Activated T-cell treated with anti-CD3 and anti-CD28 coated beads for 48 hours (primary cell): Measurements from ENCODE around the gene ALG3.

Source experiments
- DNase-seq: peaks from one replicate; pipeline ENCODE4 v3.0.0-alpha.2; 2020; ENCODE audit warnings: low read depth

ALG3 gene

DNA sequence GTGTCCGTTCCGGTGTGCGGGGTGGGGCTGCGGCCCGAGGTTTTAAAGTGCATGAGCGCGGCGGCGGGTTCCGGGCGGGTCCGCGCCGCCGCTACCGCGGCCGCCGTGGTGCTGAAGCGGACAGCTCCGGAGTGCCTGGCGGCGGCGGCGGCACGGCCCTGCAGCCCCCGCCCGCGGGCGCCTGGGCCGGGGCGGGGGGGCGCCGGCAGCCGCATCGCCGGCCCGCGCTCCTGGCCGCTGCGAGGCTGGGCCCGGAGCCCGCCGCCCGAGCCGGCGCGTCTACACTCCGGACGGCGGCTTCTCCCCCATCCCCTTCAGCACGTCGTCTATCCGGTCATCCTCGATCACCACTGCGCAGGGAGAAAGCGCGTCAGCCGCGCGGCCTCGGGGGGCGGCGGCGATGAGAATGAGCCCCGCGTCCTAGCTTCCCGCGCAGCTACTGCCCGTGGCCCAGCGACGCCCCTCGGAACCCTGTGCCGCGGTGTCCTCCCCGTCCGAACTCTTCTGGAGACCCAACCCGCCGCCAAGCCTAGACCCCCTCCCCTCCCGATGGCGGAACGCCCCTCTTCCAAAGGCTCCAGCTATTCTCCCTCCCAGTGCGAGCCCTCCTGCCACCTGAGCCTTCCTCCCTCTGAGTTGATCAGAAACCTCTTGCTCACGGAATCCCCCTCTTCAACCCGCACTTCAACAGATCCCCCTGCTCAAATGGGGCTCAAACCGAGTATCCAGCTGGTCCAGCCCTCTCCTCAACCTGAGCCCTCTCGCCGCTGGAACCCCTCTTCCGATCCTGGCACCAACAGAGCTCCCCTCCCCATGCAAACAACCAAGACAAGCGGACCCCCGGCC lies 11.3 kb upstream of the ALG3 start:
- DNase-seq: no peak

DNA sequence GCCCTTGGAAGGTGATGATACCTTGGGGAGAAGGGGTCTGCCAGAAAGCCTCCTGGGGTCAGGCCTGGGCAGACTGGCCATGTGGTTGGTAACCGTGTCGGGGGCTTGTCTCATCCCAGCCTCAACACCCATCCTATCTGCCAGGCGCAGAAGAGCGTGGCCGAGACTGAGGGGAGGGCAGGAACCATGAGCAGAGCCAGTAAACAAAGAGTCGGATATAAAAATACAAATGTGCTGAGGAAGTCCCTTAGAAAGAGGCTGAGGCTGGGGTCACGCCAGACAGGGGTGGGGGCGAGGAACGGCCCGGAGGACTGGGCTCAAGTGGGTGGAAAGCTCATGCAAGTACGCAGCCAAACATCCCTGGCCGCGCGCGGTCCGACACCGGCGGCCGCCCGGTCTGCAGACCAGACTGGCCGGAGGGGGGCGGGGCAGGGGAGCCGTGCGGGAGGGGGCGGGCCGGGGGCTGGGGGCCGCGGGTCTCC lies 10.7 kb upstream of the ALG3 start:
- no peak for DNase-seq

DNA sequence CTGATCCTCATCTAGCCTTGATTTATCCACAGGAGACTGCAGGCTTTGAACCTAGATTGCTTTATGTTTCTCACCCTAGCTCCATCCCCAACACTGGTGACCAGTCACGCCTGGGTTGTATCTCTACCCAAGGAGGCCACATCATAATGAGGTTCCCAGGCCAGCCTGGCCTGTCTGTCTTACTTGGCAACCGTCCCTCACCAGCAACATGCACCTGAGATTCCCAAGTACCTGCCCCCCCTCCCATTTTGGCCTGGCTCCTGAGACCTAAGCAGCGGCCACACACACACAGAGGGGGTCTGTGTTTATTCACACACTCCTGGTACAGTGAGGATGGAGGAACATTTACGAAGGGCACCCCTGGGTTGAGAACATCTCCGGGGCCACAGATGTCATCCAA lies 10.2 kb upstream of the ALG3 start:
- no peak for DNase-seq

DNA sequence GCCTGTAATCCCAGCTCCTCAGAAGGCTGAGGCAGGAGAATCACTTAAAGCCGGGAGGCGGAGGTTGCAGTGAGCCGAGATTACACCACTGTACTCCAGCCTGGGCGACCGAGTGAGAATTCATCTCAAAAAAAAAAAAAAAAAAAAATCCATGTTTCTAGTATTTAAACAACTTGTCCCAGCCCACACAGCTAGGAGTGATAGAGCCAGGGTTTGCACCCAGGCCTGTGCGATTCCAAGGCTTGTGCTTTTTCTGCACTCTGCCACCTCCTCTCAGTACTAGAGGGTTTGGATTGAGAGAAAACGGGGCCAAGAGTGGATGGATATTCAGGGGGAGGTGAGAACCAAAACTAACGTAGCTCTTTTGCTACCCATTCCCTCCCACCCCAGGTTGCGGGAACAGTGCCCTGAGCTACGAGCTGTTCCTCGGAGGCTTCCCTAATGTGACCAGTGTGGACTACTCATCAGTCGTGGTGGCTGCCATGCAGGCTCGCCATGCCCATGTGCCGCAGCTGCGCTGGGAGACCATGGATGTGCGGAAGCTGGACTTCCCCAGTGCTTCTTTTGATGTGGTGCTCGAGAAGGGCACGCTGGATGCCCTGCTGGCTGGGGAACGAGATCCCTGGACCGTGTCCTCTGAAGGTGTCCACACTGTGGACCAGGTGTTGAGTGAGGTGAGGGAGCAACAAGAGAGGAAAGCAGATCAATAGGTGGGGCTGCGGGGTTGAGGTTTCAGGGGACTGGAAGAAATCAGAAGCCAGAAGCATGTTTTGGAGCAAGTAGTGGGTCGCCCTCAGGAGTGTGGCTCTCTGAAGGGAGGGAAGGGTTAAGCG lies 8.5 kb upstream of the ALG3 start:
- DNase-seq: no peak

DNA sequence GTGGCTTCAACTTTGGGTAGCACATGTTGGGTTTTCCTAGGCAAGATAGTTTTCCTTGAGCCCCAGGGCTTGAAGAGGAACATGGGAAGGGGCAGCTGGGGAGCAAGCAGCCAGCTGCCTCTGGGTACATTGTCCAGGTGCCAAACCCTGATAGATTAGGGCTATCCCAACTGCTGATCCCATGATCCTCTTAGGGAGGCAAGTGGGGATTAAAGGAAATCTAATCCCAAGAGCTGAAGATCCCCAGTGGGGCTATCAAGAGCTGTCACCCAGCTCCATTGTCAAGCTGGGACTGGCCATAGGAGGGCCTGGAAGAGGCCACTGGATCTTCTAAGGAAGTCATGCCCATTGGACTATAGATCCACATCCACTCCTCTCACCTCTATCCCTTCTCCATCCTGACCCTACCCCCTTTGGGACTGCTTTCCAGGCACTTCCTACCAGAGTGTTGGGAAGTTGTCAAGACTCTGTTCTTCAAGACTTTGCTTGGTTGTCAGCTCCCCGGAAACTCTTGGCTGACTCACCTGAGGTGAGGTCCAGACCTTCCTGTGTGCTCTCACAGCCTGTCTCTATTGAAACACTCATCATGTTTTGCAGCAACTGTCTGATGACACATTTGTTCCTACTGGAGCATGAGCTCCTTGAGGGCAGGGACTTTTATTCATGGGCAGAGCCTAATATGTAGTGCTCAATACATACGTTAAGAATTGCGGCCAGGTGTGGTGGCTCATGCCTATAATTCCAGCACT lies 6.7 kb upstream of the ALG3 start:
- no peak for DNase-seq

DNA sequence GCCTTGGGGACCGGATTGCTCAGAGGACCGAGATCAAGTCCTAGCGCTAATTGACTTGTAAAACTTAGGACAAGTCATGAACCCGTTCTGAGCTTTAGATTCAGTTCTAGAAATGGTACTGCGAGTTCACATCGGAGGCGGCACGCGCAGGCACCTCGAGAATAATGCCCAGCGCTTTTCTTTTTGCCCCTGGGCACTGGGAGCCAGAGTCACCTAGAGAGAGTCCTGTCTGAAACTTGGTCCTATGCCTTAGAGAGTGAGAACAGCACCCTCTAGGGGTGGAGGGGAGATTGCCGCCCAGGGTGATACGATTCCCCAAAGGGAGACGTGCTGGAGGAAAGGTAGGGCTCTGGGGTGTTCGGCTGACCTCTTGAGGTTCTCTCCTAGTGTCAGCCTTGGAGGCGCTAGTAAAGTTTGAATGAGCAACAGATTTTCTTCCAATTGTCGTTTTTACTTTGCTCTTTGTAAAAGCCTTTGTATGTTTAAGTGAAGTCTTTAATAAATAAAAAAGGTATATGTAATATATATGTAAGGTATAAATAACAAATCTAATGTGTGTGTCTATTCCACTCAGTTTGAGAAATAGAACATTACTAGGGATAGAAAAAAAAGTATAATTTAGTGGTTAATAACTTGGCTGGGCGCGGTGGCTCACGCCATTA lies 1.5 kb upstream of the ALG3 start:
- peak; percentile 87 for DNase-seq

DNA sequence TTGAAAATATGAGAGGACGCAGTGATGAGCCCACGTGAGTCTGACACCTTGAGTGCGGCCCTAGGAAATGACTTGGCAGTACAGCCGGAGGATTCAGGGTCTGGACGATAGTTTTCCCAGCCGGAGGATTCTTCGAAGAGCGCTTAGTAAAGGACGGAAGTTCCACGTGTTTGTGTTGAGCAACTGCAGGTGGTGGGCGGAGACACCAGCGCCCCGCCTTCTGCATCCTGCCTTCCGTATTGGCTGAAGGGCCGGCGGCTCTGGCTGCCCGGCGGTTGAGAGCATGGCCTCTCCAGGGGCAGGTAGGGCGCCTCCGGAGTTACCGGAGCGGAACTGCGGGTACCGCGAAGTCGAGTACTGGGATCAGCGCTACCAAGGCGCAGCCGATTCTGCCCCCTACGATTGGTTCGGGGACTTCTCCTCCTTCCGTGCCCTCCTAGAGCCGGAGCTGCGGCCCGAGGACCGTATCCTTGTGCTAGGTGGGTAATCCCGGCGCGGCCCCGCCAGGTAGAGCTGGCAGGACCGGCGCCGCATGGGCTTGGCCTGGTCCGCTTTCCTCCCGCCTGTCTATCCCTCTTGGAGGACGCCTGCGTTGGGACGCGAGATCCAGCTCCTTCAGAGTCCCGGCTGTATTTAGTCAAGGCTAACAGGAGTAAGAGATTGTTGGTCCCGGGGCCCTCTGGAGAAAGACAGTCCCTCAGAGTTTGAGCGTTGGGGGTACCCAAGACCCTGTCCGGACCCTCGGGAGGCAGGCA lies 827 bp upstream of the ALG3 start, which contains the start of gene EEF1AKMT4:
TSS of gene EEF1AKMT4 (plus strand) at position 261 of the 755 bp plus-strand sequence. CDS start at position 284, 23 bp downstream.
- DNase-seq: peak; percentile 95

DNA sequence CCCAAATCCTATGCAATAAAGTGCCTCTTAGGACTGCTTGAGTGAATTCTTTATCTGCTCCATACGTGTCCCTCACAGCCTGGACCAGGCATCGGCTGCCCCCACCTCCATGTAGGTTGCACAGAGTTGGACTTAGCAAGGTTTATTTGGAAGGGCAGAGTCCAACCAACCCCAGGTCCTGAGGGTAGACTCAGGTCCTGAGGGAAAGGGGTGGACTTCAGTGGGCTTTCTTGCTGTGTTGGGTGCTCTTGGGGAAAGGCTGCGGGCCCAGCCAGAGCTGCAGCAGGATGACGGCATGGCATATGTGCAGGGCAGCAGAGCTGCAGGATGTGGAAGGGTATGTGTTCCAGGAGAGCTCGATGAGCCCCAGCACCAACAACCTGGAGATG lies 6.5 kb downstream of the ALG3 start:
- DNase-seq: no peak

DNA sequence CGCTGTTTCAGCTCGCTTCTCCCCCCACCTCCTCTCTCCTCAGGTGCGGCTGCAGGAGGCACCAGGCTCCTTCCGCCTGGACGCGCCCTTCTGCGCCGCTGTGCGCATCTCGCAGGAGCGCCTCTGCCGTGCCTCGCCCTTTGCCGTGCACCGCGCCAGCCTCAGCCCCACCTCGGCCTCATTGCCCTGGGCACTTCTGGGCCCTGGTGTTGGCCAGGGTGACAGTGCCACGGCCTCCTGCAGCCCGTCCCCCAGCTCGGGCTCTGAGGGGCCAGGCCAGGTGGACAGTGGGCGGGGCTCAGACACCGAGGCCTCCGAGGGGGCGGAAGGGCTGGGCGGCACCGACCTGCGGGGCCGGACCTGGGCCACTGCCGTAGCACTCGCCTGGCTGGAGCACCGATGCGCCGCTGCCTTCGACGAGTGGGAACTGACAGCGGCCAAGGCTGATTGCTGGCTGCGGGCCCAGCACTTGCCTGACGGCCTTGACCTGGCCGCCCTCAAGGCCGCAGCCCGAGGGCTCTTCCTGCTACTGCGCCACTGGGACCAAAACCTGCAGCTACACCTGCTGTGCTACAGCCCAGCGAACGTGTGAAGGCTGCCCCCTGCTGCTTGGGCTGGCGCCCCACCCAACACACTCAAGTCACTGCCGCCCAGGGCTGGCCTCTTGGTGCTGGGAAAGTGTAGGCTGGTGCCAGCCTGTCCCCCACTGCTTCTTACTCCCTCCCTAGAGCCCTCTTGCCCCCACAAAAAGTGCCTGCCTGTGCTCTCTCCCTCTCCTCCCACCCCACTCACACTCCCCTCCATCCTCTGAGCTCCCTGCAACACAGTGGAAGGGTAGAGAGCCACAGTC lies 7.1 kb downstream of the ALG3 start:
- DNase-seq: no peak

DNA sequence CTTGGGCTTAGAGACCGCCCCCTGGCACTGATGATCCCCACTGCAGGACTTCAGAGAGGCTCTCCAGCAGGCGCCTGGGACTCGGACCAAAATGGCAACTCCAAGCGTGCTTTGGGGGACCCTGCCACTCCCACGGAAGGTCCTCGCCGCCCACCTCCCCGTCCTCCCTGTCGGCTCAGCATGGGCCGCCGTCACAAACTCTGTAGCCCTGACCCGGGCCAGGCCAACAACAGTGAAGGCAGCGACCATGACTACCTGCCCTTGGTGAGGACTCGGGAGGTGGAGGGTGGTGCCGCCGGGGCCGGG lies 7.7 kb downstream of the ALG3 start:
- DNase-seq: no peak

DNA sequence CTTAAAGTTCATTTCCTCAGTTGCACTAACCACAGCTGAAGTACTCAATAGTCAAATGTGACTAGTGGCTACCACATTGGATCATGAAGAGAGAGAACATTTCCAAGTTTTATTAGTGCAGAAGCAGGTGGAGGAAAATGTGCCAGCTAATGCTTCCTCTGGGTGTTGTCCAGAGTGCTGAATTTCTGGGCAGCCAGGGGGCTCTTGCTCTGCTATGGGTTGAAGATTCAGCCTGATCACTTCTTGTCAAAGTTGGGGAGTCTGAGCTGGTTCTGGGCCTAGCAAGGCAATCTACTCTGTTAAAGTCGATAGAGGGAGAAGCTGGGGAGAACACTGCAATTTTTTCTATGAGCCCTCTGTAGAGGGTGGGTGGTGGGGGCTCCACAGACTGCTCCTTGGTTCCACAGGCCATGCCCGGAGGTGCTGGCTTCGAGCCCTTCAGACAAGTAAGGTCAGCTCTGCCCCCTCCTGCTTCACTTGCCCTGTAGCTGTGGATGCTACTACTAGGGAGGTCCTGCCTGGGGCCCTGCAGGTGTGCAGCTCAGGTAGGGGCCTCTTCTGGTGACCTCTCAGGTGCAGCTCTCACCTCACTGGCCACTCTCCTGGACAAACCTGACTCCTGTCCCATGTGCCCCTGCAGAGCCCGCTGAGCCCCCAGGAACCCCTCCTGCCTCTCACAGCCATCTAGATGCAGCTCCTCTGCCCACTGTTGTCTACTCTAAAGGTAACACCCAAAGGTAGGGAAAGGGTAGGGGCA lies 8.2 kb downstream of the ALG3 start:
- no peak for DNase-seq

DNA sequence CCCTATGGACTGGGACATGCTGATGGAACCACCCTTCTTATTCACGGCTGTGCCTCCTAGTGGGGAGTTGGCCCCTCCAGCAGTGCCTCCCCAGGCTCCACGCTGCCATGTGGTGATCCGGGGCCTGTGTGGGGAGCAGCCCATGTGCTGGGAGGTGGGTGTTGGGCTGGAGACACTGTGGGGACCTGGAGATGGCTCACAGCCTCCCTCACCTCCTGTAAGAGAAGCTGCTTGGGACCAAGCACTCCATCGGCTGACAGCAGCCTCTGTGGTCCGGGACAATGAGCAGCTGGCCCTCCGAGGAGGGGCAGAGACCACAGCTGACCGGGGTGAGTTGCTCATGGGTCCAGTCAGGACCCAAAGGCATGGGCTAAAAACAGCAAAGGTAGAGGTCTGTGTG lies 9.1 kb downstream of the ALG3 start:
- DNase-seq: no peak

DNA sequence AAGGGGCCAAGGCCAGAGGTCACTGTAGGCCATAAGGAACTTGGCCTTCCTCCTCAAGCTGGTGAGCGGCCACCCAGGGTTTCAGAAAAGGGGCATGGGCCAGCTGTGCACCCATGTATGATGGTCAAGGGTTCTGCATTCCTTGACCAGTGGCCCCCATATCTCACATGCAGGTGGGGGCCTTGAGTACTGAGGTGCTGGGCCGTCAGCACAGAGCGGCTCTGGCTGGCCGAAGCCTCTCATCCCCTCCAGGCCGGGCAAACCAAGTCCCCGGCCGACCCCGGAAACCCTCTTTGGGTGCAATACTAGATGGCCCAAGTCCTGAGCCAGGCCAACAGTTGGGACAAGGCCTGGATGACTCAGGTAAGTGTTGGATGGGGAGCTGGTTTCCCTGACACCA lies 9.5 kb downstream of the ALG3 start:
- DNase-seq: no peak

DNA sequence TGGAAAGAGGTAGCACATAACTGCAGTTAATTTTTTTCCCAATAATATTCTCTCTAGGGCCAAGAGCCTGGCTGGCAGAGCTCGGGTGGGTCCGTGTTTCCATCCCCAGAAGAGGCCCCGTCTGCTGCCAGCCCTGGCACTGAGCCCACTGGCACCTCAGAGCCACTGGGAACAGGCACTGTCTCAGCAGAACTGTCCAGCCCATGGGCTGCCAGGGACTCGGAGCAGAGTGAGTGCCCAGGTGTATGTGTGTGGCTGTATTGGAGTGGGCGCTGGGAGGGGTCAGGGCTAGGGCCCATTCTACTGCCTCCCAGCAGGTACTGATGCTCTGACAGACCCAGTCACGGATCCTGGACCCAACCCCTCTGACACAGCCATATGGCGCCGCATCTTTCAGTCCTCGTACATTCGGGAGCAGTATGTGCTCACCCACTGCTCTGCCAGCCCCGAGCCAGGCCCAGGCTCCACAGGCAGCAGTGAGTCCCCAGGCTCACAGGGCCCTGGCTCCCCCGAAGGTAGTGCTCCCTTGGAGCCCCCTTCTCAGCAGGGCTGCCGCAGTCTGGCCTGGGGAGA lies 10.4 kb downstream of the ALG3 start:
- no peak for DNase-seq

DNA sequence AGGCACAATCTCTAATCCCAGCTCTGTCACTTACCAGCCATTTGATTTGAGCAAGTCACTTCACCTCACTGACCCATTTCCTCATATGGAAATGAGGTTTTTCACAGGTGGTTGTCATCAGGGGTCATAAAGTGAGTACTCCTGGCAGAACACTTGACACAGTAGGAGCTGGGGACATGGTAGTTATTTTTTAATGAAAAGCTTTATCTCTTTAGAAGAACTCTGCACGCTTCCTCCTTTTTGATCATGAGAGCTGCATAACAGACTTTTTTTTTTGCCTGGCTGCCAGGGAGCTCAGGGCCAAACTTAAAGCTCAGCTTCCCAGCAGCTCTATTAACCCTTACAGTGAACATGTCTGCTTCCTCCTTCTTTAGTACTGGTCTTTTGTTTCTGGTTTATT lies 11.0 kb downstream of the ALG3 start:
- DNase-seq: no peak

DNA sequence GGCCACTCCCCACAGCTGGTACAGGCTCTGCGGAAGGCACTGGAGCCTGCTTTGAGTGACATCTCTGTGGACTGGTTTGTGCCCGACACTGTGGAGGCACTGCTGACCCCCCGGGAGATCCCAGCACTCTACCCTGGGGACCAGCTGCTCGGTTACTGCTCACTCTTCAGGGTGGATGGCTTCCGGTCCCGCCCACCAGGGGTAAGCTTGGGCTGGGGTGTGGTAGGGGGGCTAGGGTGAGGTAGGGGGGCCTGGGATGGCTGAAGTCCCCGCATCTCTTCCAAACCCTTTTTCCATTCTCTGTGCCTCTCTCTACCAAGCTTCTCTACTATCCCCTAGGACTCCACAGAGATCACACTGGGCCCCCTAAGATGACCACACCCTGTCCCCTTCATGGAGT lies 11.6 kb downstream of the ALG3 start:
- DNase-seq: no peak

DNA sequence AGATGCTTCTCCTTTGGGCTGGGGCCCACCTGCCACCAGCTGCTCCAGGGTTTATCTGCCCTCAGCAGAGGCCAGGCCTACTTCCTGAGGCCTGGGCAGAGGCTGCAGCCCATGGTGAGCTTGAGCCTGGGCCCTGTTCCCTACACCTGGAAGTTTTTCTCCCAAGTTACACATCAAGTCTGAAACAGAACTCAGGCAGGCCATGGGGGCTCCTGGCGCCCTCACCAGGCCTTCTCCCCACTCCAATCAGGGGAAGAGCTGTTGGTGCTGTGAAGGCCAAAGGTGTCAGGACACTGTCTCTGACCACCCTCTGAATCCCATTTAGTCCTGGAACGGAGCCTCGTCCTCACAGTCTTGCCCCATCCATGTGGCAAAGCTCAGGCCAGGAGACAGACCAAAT lies 12.1 kb downstream of the ALG3 start:
- DNase-seq: no peak

DNA sequence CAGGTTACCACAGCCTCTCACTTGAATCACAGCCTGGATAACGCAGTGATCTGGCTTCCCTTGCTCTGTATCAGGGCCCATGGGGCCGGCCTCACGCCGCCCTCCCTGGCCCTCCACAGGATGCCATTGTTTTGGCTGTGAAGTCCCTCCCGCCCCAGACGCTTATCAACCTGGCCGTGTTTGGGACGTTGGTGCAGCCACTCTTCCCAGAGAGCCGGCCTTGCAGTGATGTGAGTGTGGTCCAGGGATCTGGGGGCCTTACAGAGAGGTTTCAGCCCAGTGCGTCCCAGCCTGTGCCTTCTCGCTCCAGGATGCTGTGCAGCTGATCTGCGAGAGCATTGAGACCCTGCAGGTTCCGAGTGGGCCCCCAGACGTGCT lies 12.7 kb downstream of the ALG3 start:
- no peak for DNase-seq

DNA sequence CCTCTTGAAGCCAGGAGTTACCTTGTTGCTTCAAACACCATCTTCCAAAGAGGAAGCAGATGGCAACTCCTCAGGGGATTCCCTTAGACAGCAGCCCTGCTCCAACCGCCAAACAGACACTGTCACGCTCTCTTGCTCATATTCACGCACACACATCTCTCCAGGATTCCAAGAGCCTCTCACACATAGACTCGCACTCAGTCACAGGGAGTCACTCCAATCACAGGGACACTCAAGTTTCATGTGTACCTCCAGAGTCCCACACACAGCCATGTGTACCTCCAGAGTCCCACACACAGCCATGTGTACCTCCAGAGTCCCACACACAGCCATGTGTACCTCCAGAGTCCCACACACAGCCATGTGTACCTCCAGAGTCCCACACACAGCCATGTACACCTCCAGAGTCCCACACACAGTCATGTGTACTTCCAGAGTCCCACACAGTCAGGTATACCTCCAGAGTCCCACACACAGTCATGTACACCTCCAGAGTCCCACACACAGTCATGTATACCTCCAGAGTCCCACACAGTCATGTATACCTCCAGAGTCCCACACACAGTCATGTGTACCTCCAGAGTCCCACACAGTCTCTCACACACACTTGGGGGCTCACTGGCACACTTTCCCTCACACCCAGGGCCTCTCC lies 13.3 kb downstream of the ALG3 start:
- no peak for DNase-seq
